Stimulated activated naive CD8-positive, alpha-beta T cell treated with anti-CD3 and anti-CD28 coated beads, Interleukin-15, Interleukin-2, amounts not matched to agents 100 U/mL and 50 U/mL, for 24 hours (primary cell): Measurements from ENCODE around the gene MTCL1.

Experiments used
- ATAC-seq: fragments of 150-1000 bp; cut with Tn5 transposase; one replicate; pipeline ENCODE4 v1.10.0; 2021
- DNase-seq: peaks from one replicate; pipeline ENCODE4 v3.0.0; 2021

Gene MTCL1

DNA sequence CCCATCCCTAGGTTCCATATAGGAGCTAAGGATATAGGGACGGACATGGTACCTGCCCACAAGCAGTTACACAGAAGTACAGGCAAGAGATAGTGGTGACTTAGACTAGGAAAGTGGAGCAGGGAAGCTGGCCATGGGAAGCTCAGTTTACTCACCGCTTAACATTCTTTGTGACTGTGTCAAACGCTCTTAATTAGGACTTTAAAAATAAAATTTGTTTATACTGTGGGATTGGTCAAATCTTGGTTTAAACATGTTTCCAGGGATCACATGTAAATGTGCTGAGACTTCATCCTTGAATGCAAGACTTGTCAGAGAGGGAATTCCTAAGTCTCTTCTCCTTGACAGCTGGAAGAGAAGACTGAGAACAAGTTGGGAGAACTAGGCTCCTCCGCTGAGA, 107.3 kb downstream of the MTCL1 start:
- DNase-seq (no peak), ATAC-seq (no peak)

DNA sequence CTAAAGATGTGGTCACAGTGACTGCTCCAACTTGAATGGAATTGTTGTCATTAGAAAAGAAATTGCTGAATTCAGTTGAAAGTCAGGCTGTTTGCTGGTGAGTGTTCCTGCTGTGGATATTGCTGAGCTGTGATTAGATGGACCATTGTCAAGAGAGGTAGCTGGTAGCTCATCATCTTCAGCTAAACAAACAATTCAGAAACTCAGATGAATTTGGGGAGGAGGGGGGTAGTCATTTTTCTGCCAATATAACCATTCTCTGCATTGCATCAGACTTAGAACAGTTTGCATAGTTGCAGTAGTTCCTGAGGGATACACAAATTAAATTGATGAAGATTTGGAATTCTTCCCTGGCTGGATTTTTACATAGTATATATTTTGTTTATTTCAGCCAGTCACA, 108.3 kb downstream of the MTCL1 start:
- ATAC-seq (no peak), DNase-seq (no peak)

DNA sequence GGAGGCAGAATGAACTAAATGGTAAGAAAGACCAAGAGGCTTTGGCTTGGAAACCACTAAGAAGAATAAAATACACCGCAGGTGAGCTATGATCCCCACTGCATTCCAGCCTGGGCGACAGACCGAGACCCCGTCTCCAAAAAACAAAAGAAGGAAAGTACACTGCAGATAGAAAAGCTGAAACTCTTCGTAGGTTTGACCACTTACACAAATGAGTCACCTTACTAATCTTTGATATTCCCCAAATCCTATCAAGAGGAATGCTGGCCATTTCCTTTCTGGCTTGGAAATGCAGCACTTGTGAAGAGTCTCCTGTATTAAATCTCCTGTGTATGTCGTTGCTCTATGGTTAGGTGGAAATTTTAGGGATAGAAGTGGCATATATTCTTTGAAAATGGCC, 108.8 kb downstream of the MTCL1 start:
- DNase-seq (no peak), ATAC-seq (no peak)

GRCh38 chr18:8816220-8816619, 110.9 kb downstream of the MTCL1 start:
- ATAC-seq (no peak), DNase-seq (no peak)

GRCh38 chr18:8816816-8817215, 111.5 kb downstream of the MTCL1 start:
- no peak for DNase-seq
- ATAC-seq: no peak

- no peak for DNase-seq
- ATAC-seq: no peak
Observed at GRCh38 chr18:8818982-8819381, 113.6 kb downstream of the MTCL1 start.

DNA sequence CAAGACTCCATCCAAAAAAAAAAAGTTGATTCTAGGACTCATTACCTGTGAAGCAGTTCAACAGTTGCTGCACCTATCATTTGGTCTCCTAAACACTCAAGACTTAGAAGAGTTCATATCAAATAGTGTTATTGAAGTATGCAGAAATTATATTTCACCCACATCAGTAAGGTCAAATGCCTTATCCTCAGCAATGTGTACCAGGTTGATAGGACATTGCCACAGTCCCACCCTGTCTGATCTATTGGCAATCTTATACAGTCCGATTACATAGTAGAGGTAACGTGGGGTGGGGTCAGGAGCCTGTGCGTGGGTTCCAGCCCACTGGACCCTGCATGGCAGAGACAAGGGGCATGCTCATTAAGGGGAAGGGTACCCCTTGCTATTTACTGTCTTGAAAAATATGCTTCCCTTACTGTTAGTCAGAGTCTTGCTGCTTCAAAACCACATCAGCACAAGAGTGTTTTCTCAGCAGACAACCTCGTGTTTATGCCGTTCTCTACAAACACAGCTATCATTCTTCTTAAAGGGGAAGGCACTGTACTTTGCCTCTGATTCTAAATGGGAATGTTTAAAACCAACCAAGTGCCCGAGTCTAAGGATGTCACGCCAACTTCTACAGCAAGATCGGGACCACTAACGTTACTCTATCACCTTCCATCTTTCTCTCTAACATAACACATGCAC, 115.2 kb downstream of the MTCL1 start:
- ATAC-seq (no peak), DNase-seq (no peak)

DNA sequence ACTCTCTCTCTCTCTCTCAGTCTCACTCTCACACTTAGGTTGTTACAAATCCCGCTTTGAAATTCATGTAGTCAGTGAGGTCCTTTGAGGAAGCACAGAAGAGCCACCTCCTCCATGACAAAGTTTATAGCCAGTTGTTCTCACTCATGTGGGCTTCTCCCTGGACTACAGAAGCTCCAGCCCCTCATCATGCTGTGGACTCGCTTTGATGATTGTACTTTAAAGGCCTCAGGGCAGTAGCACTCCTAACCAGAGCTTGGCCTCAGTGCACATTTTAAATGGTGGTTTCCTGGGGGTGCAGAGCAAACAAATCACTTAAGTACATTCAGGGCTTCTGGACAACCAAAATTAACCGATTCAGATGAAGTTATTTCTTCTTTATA, 115.7 kb downstream of the MTCL1 start:
- DNase-seq (no peak), ATAC-seq (no peak)

DNA sequence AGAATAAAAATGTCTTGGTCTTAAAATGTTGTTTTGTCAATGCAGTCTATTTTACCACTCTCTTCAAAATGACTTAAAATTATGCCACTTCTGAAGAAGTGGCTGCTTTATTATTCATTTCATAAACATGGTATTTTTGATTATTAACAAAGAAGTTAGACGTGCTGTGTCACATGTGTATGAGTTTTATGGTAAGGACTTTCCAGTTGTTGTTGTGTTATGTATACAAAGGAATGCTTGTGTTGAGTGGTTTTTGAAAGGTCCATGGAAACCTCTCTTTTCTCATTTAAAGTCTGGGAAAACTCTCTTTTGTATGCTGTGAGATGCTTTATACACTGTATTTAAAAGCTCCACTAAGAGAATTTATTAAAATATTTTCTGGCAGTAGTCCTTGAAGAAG, 116.2 kb downstream of the MTCL1 start:
- DNase-seq (no peak), ATAC-seq (no peak)

- ATAC-seq (no peak), DNase-seq (no peak)
Observed at GRCh38 chr18:8822643-8823042, 117.3 kb downstream of the MTCL1 start.

DNA sequence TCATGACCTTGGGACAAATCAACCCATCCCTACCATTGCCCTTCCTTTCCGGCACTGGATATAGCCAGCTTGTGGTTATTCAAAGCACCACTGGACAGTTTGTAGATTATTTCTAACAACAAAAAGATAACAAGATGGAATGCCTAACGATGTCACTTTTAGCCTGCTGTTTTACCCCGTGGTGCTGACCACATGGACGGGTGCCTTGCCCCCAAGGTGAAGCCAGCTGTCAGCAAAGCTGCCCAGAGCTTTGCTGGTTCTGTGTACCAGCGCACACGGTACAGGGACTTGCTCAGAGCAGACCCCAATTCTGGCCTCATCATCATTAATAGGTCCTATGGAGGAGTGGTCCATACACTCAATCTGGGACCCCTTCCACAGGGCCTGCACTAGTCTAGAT, 118.2 kb downstream of the MTCL1 start:
- DNase-seq (no peak), ATAC-seq (no peak)

- DNase-seq (no peak), ATAC-seq (no peak)
Observed at GRCh38 chr18:8824846-8825245, 119.5 kb downstream of the MTCL1 start.

DNA sequence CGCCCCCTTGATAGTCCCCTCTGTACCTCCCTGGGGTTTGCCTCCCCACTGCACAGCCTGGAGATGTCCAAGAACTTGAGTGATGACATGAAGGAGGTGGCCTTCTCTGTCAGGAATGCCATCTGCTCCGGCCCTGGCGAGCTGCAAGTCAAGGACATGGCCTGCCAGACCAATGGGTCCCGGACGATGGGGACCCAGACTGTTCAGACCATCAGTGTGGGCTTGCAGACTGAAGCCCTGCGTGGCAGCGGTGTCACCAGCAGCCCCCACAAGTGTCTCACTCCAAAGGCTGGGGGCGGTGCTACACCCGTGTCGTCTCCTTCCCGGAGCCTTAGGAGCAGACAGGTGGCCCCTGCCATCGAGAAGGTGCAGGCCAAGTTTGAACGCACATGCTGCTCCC, 119.9 kb downstream of the MTCL1 start:
- ATAC-seq: no peak
- no peak for DNase-seq

GRCh38 chr18:8825729-8826375, 120.5 kb downstream of the MTCL1 start:
- no peak for DNase-seq

DNA sequence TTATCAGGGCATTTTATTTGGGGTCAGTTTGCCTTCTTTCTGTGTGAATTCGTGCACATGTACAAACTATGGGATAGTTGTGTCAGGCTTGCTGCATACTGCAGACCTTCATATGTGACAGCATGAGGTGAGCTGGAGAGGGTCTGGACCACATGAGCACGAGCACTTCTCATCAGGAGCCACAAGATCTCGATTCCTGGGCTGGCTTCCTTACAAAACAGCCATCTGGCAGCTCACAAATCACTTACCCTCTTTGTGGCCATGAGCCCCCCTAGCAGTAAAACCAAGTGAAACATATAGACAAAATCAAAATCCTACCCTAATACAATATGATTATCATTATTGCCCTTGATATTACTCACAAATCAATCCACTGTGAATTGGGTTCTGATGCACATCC, 121.2 kb downstream of the MTCL1 start:
- ATAC-seq (no peak), DNase-seq (no peak)

More at GRCh38 chr18:8825729-8826375, 120.5 kb downstream of the MTCL1 start:
- ATAC-seq: no peak

GRCh38 chr18:8826971-8827370, 121.6 kb downstream of the MTCL1 start:
- no peak for ATAC-seq
- no peak for DNase-seq

DNA sequence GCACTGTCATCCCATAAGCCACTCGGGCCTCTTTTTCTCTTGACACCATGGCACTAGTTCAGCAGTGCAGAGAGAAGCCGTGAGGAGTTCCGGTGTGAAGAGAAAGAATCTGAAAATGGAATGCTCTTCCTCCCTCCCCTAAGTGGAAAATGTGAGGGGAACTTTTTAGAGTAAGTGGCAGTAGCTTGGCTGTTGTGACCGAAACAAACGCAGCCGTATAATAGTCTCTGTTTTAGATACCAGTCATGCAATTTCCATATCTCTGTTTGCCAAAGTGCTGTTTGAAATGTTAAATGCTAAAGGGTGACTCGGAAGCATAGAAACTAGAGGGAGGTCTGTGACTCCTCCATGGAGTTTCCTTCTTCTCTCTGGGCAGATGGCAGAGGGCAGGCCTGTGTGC, 122.9 kb downstream of the MTCL1 start:
- ATAC-seq (no peak), DNase-seq (no peak)

DNA sequence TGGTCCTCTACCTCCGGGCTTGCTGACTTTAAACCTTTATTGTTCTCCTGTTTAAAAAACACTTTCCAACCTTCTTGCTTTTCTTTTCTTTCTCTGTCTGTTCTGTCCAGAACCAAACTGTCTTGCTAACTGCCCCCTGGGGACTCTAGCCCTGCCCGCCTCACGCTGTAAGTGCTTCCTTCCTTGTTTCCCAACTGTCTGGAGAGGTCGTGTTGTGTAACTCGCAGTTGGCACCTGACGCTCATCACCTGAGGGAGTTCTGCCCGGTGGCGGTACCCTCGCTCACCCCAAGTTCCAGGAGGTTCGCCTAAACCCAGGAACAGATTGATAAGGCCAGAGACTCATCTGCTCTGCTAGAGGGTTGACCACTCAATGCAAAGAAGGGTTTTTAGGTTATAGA, 123.4 kb downstream of the MTCL1 start:
- DNase-seq (no peak), ATAC-seq (no peak)

DNA sequence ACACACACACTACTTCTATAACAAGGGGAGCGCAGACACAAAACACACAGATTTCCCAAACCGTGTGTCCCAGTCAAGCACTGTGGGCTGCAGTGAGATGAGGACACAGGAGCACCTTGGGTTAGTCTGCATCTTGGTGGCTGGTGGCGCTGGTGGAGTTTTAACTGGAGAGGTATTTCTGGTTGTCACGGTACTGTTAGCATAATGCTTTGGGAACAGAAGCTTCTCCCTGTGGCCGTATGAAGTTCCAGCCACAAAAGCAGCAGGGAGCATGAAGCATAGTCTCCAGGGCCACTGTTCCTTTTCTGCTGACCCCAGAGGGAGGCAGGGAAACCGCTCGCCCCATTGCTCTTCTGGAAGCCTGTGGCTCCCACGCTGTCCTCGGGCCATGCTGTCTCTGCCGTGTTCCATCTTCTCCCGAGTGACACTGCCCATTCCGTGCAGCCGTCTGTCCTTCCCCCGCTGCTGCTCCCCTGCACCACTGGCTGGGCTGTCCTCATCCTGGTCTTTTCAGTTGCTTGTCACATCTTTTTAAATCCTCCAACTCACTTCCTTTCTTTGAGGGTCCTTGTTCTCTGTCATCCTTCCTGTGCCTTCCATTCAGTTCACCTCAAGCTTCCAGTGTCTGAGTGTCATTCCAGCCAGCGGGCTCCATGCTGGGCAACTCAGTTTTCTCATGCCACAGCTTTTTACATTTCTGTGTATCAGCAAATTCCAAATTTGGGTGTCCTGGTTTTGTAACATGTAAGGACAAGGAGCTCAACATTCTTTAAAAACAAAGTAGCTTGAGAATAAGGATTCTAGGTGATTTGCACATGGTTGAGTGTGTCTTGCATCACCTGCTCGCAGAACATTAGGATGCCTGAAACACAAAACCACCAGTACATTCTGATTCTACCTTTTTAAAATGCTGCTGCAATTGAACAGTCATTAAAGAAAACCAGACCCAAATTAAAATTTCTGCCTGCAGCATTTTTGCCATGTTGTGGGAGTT, 125.0 kb downstream of the MTCL1 start:
- ATAC-seq: no peak
- no peak for DNase-seq

- ATAC-seq: no peak
- DNase-seq: no peak
Observed at GRCh38 chr18:8831112-8831511, 125.8 kb downstream of the MTCL1 start.

DNA sequence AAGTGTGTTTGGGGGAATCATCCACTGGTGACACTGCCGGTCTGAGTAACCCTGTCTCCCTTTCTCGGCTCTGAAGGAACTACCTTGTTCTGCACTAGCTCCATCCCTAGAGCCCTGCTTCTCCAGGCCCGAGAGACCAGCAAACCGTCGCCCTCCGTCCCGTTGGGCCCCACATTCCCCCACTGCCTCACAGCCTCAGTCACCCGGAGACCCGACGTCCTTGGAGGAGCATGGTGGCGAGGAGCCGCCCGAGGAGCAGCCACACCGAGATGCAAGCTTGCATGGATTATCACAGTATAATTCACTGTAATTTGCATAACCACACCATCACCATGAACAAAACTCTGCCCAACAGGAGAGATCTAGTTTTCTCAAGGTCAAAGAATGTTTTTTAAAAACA, 126.2 kb downstream of the MTCL1 start:
- DNase-seq (no peak), ATAC-seq (no peak)

- DNase-seq (no peak), ATAC-seq (no peak)
Observed at GRCh38 chr18:8833480-8833879, 128.1 kb downstream of the MTCL1 start.

DNA sequence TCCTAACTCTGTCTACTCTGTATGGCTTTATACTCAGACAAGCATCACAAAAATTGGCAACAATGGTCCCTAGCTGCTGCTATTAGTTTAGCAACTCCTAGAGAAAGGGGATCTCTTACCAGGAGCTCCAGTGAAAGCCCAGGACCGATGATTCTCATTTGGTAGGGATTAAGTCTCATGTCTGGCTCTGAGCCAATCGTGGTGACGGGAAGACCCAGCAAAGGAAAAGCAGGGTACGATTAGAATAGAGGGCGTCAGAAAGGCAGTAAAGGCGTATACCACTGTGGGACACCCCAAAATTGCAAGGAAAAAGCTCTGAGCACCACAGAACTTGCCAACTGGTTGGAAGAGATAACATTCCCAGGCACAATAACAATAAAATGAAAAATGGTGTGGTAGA, 129.5 kb downstream of the MTCL1 start:
- DNase-seq (no peak), ATAC-seq (no peak)
